OCI-LY7 (cell line): ENCODE results near the gene SETBP1. TPM values are rescaled to one million over a fixed set of nuclear protein-coding genes. Genes with fewer than 3 reads are reported as not detected.

ENCODE experiments used
- BruUV-seq: library from RNA; stranded (reverse); fragments of 400-500 nt; replicated peaks from 2 replicates; lab custom pipeline; 2021; lab: Mats Ljungman, UMichigan
- CTCF ChIA-PET: fragments of 300-600 bp; sonication (Branson Sonifier 250); formaldehyde crosslinking; loops from one replicate; lab custom pipeline; 2022; ENCODE audit warnings: antibody characterized with exemption; ENCODE audit not compliant: unreplicated experiment; lab: Charles Lee
- POLR2A ChIA-PET: fragments of 300-600 bp; sonication (Branson Sonifier 250); formaldehyde crosslinking; loops from one replicate; lab custom pipeline; 2022; ENCODE audit warnings: antibody characterized with exemption; lab: Charles Lee
- DNase-seq: peaks from one replicate; pipeline ENCODE4 v3.0.0-alpha.2; 2015; ENCODE audit warnings: low spot score
- H2AFZ ChIP-seq: fragments of 200-600 bp; sonication (generic), shearing (Covaris generic); 2 replicates; pipeline ENCODE4 v1.6.1; 2014; ENCODE audit warnings: mild to moderate bottlenecking, antibody characterized with exemption, low read length, moderate library complexity
- H3K27ac ChIP-seq: fragments of 200-600 bp; sonication (generic); 2 replicates; pipeline ENCODE4 v1.5.1; 2014; ENCODE audit warnings: mixed run types, low read depth, mild to moderate bottlenecking, moderate library complexity, low read length, inconsistent platforms; ENCODE audit not compliant: poor library complexity, severe bottlenecking
- H3K36me3 ChIP-seq: fragments of 200-600 bp; sonication (generic); 2 replicates; pipeline ENCODE4 v1.6.1; 2014; ENCODE audit warnings: mild to moderate bottlenecking, antibody characterized with exemption, low read length, moderate library complexity, mixed read lengths; ENCODE audit not compliant: insufficient read depth
- H3K4me1 ChIP-seq: fragments of 200-600 bp; sonication (generic); 2 replicates; pipeline ENCODE4 v1.5.1; 2014; ENCODE audit warnings: mild to moderate bottlenecking, low read length; ENCODE audit not compliant: insufficient read depth, poor library complexity, severe bottlenecking
- H3K4me2 ChIP-seq: fragments of 200-600 bp; sonication (generic); 2 replicates; pipeline ENCODE4 v1.6.1; 2014; ENCODE audit warnings: mild to moderate bottlenecking, low read length
- H3K4me3 ChIP-seq: fragments of 200-600 bp; sonication (generic); 2 replicates; pipeline ENCODE4 v1.5.1; 2014; ENCODE audit warnings: mild to moderate bottlenecking, low read depth, low read length; ENCODE audit not compliant: poor library complexity, severe bottlenecking
- H3K79me2 ChIP-seq: fragments of 200-600 bp; sonication (generic); 2 replicates; pipeline ENCODE4 v1.6.1; 2016; ENCODE audit warnings: low read depth, mild to moderate bottlenecking, low read length, moderate library complexity, mixed read lengths; ENCODE audit not compliant: insufficient read depth
- H3K9me2 ChIP-seq: fragments of 200-600 bp; sonication (generic); 2 replicates; pipeline ENCODE4 v1.6.1; 2016; ENCODE audit warnings: mild to moderate bottlenecking, low read length, mixed read lengths; ENCODE audit not compliant: insufficient read depth
- H3K9me3 ChIP-seq: fragments of 200-600 bp; sonication (generic); 2 replicates; pipeline ENCODE4 v1.6.1; 2014; ENCODE audit warnings: mild to moderate bottlenecking, mixed run types, low read length, mixed read lengths
- H4K20me1 ChIP-seq: fragments of 200-600 bp; sonication (generic); 2 replicates; pipeline ENCODE4 v1.6.1; 2014; ENCODE audit warnings: mild to moderate bottlenecking, antibody characterized with exemption, low read length, moderate library complexity, mixed read lengths; ENCODE audit not compliant: insufficient read depth
- EZH2phosphoT487 ChIP-seq: fragments of 200-600 bp; sonication (generic); IDR thresholded peaks from 2 replicates; pipeline ENCODE4 v1.6.1; 2018; ENCODE audit warnings: low read depth, borderline replicate concordance, mild to moderate bottlenecking, mixed run types, antibody characterized with exemption, low read length, moderate library complexity, mixed read lengths
- intact Hi-C: fragments of 100-400 bp; cut with micrococcal nuclease; formaldehyde crosslinking; loops from one replicate; pipeline ENCODE4 v1.10.0; 2022; ENCODE audit not compliant: unreplicated experiment
- total RNA-seq, 2 experiments: library from RNA; depleted of rRNA in 1 of 2; stranded (reverse); fragments of >200 nt in 1 of 2; shearing (Covaris generic) in 1 of 2; gene quantifications; 2 replicates each; pipeline ENCODE4 v1.2.3, GENCODE V29; 2014 to 2022
- TF ChIP-seq, protein P1 (sequence below): fragments of 200-600 bp; sonication (generic); conservative IDR thresholded peaks from 2 replicates; pipeline ENCODE4 v1.5.1; 2014; ENCODE audit warnings: mild to moderate bottlenecking, antibody characterized with exemption, low read length, moderate library complexity, mixed read lengths

Gene SETBP1
- total RNA-seq, 2 experiments from 2014 or later = 2.6 to 9.1 TPM

DNA sequence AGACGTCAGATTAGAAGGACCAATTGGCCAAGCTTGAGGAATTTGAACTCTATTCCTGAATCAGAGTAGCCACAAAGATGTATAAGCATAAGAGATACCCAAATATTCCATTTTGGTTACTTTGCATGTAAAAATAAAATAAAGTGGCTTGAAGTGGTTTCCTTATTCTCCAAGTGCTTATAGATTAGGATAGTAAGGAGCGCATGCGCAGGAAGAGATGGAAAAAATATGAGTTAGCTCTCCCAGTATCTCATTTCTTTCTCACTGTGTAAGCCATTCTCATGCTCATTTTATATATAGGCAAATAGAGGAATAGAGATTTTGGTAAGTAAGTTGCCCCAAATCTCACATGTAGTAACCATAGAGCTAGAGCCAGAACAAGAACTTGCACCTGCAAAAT, 241.3 kb downstream of the SETBP1 start:
- H3K9me2 ChIP-seq = no peaks in the 10 kb centered on the region
- no peak overlapping the region for H3K27ac ChIP-seq
- no peak overlapping the region for H3K4me2 ChIP-seq
- no peaks in the 10 kb centered on the region for H3K79me2 ChIP-seq
- H4K20me1 ChIP-seq = no peaks in the 10 kb centered on the region
- no peaks in the 10 kb centered on the region for H3K9me3 ChIP-seq
- H2AFZ ChIP-seq = no peak overlapping the region
- no TSS peak for BruUV-seq
- H3K36me3 ChIP-seq = no peaks in the 10 kb centered on the region
- ChIA-PET CTCF (no interaction called here), POLR2A (no interaction called here)
- intact Hi-C loops = no loop called here
- TF ChIP-seq, protein P1, sequence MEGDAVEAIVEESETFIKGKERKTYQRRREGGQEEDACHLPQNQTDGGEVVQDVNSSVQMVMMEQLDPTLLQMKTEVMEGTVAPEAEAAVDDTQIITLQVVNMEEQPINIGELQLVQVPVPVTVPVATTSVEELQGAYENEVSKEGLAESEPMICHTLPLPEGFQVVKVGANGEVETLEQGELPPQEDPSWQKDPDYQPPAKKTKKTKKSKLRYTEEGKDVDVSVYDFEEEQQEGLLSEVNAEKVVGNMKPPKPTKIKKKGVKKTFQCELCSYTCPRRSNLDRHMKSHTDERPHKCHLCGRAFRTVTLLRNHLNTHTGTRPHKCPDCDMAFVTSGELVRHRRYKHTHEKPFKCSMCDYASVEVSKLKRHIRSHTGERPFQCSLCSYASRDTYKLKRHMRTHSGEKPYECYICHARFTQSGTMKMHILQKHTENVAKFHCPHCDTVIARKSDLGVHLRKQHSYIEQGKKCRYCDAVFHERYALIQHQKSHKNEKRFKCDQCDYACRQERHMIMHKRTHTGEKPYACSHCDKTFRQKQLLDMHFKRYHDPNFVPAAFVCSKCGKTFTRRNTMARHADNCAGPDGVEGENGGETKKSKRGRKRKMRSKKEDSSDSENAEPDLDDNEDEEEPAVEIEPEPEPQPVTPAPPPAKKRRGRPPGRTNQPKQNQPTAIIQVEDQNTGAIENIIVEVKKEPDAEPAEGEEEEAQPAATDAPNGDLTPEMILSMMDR = no peak
- no peak for TF ChIP-seq EZH2phosphoT487
- no peaks in the 10 kb centered on the region for H3K4me1 ChIP-seq
- DNase-seq = no peak
- H3K4me3 ChIP-seq = no peak overlapping the region

DNA sequence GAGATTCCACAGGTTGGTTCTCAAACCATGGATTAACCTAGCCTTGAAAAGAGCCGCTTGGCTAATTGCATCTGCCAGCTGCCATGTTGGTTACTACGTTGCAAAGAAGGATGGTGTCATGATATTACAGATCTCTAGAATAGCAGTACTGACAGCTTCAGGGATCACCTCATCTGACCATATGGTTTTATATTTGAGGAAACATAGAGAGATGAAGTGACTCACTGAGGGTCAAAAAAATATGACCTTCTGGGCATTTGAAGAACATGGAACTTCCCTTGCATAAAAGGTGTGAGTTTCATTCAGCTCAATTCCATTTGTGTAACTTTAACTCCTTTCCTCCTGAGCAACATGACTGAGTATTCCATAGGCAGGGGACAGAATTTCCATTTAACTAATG, 242.3 kb downstream of the SETBP1 start:
- no peaks in the 10 kb centered on the region for H3K9me2 ChIP-seq
- H3K4me1 ChIP-seq = no peaks in the 10 kb centered on the region
- TF ChIP-seq, protein P1 = no peak
- no peak for TF ChIP-seq EZH2phosphoT487
- no TSS peak for BruUV-seq
- ChIA-PET POLR2A (no interaction called here), CTCF (no interaction called here)
- no peak overlapping the region for H2AFZ ChIP-seq
- intact Hi-C loops = no loop called here
- no peak overlapping the region for H3K4me2 ChIP-seq
- H3K36me3 ChIP-seq = no peaks in the 10 kb centered on the region
- H4K20me1 ChIP-seq = no peaks in the 10 kb centered on the region
- H3K9me3 ChIP-seq = no peaks in the 10 kb centered on the region
- DNase-seq = no peak
- no peak overlapping the region for H3K4me3 ChIP-seq
- no peaks in the 10 kb centered on the region for H3K79me2 ChIP-seq
- H3K27ac ChIP-seq = no peak overlapping the region

DNA sequence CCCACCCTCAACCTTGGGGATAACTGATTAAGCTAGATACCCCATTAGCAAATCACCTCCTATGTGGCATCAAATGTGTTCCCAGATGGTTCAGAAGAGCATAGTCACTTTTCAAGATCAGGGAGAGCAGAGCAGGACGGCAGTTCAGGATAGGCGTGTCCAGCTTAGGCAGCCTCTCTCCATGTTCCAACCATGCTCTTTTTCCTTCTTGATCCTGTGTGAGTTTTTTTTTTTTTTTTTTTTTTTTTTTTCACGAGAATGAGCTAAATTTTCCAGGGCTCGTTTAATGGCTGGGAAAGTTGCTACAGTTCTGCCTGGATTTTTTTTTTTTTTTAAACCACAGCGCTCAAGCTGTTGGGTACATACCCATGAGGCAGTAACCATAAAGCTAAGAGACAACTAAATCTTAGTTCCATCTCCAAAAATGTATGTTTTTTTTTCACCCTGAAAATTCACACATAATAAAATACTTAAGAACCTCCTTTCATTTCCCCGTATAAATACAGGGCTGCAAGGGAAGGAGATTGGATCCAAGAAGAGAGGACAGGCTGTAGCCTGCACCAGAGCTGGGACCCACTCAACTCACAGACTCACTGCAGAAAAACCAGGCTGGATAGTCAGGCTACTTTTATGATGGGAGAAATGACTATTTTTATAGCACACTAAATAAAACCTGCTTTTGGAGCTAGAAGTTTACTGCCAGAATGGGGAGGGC, 244.3 kb downstream of the SETBP1 start:
- Histone ChIP-seq H3K4me3 (no peak overlapping the region), H3K9me2 (no peaks in the 10 kb centered on the region), H3K27ac (no peak overlapping the region), H3K36me3 (no peaks in the 10 kb centered on the region), H3K4me1 (no peaks in the 10 kb centered on the region), H4K20me1 (no peaks in the 10 kb centered on the region), H2AFZ (no peak overlapping the region), H3K4me2 (no peak overlapping the region), H3K79me2 (no peaks in the 10 kb centered on the region), H3K9me3 (no peaks in the 10 kb centered on the region)
- CTCF ChIA-PET = no interaction called here
- no peak for DNase-seq
- BruUV-seq = no TSS peak
- TF ChIP-seq EZH2phosphoT487 = no peak
- TF ChIP-seq, protein P1 = no peak
- intact Hi-C loops = no loop called here
- POLR2A ChIA-PET = interaction anchor here (1.2 kb wide), 1 partner anchor 21 kb away, joined by 3 read pairs; no protein-coding TSS in a partner anchor
